Mesendoderm (in vitro differentiated cells): ENCODE measurements around the gene CD46.

Experiments
- DNase-seq: peaks from one replicate; pipeline ENCODE4 v3.0.0; 2013
- H2AK5ac ChIP-seq: 2 replicates; pipeline ENCODE4 v1.6.1; 2013; ENCODE audit warnings: low read length, inconsistent platforms
- H2BK120ac ChIP-seq: 2 replicates; pipeline ENCODE4 v1.6.1; 2013; ENCODE audit warnings: low read depth, mild to moderate bottlenecking, low read length, moderate library complexity, mixed read lengths
- H2BK15ac ChIP-seq: replicated peaks from 2 replicates; pipeline ENCODE4 v1.6.1; 2013; ENCODE audit warnings: low read depth, mild to moderate bottlenecking, moderate library complexity
- H2BK5ac ChIP-seq: 2 replicates; pipeline ENCODE4 v1.6.1; 2013; ENCODE audit warnings: low read length, inconsistent platforms
- H3K18ac ChIP-seq: 2 replicates; pipeline ENCODE4 v1.6.1; 2013; ENCODE audit warnings: mild to moderate bottlenecking, low read length, mixed read lengths
- H3K23ac ChIP-seq: one replicate; pipeline ENCODE4 v1.6.1; 2013; ENCODE audit warnings: low read length
- H3K27ac ChIP-seq: 2 replicates; pipeline ENCODE4 v1.5.1; 2013; ENCODE audit warnings: low read depth, mild to moderate bottlenecking, inconsistent platforms, low read length, moderate library complexity
- H3K27me3 ChIP-seq: 2 replicates; pipeline ENCODE4 v1.6.1; 2013; ENCODE audit warnings: low read length, control low read depth, mild to moderate bottlenecking, inconsistent platforms; ENCODE audit not compliant: insufficient read depth, poor library complexity
- H3K36me3 ChIP-seq: 2 replicates; pipeline ENCODE4 v1.6.1; 2013; ENCODE audit warnings: low read length, inconsistent platforms; ENCODE audit not compliant: control insufficient read depth, insufficient read depth
- H3K4ac ChIP-seq: one replicate; pipeline ENCODE4 v1.6.1; 2013; ENCODE audit warnings: low read depth, mild to moderate bottlenecking, low read length, moderate library complexity
- H3K4me1 ChIP-seq: 2 replicates; pipeline ENCODE4 v1.6.1; 2013; ENCODE audit warnings: low read depth, low read length, inconsistent platforms; ENCODE audit not compliant: control insufficient read depth
- H3K4me2 ChIP-seq: 2 replicates; pipeline ENCODE4 v1.6.1; 2013; ENCODE audit warnings: low read length
- H3K4me3 ChIP-seq: 2 replicates; pipeline ENCODE4 v1.5.1; 2013; ENCODE audit warnings: mild to moderate bottlenecking, low read length
- H3K56ac ChIP-seq: one replicate; pipeline ENCODE4 v1.6.1; 2013; ENCODE audit warnings: low read length
- H3K79me1 ChIP-seq: 2 replicates; pipeline ENCODE4 v1.6.1; 2013; ENCODE audit warnings: low read length, inconsistent platforms
- H3K79me2 ChIP-seq: 2 replicates; pipeline ENCODE4 v1.6.1; 2013; ENCODE audit warnings: mild to moderate bottlenecking, low read length; ENCODE audit not compliant: control insufficient read depth, insufficient read depth
- H3K9ac ChIP-seq: 2 replicates; pipeline ENCODE4 v1.6.1; 2013; ENCODE audit warnings: low read length, inconsistent platforms
- H4K5ac ChIP-seq: one replicate; pipeline ENCODE4 v1.6.1; 2013; ENCODE audit warnings: low read length
- H4K8ac ChIP-seq: one replicate; pipeline ENCODE4 v1.6.1; 2013; ENCODE audit warnings: low read depth, mild to moderate bottlenecking, control low read depth, low read length, moderate library complexity
- WGBS: extraction: QIAGEN DNeasy Blood & Tissue Kit; methylation state at CpG from one replicate; pipeline ENCODE4 v1.1.7; 2013; ENCODE audit warnings: low lambda C conversion rate, missing lambda C conversion rate; ENCODE audit not compliant: insufficient coverage; ENCODE audit errors: extremely low coverage; 5-methylcytosine and 5-hydroxymethylcytosine counted together

The CD46 gene

DNA sequence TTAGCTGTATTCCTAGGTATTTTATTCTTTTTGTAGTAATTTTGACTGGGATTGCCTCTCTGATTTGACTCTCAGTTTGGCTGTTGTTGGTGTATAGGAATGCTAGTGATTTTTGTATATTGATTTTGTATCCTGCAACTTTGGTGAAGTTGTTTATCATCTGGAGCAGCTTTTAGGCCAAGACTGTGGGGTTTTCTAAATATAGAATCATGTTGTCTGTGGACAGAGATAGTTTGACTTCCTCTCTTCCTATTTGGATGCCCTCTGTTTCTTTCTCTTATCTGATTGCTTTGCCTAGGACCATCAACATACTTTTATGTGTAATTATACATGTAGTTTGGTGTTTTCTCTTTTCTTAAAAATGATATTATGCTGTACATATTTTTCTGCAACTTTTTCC is 27.2 kb downstream of the CD46 start:
- no peak overlapping the region for H3K4ac ChIP-seq
- DNase-seq = no peak

DNA sequence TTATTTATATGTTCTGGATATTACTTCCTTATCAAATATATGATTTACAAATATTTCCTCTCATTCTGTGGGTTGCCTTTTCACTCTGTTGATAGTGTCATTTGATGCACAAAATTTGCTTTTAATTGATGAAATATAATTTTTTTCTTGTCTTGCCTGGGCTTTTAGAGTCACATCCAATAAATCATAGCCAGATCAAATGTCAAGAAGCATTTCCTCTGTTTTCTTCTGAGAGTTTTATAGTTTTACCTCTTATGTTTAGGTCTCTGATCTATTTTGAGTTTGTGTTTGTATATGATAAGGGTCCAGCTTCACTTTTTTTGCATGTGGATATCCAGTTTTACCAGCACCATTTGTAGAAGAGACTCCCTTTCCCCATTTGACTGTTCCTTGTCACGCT is 29.5 kb downstream of the CD46 start:
- H2BK15ac ChIP-seq = no peak overlapping the region
- no peak for DNase-seq
- no peak overlapping the region for H2BK120ac ChIP-seq
- H2BK5ac ChIP-seq = no peak overlapping the region
- peaks cover 2% of the 10 kb centered on the region for H3K79me1 ChIP-seq
- no peak overlapping the region for H3K23ac ChIP-seq
- H3K27ac ChIP-seq = no peak overlapping the region
- H3K18ac ChIP-seq = no peak overlapping the region
- no CpG with 5 or more reads among the region's 1 CpG for WGBS
- H3K4ac ChIP-seq = no peak overlapping the region
- no peak overlapping the region for H3K56ac ChIP-seq
- peaks cover 6% of the 10 kb centered on the region for H3K79me2 ChIP-seq
- no peak overlapping the region for H2AK5ac ChIP-seq
- no peak overlapping the region for H3K4me2 ChIP-seq
- no peak overlapping the region for H3K4me3 ChIP-seq
- H3K27me3 ChIP-seq = no peaks in the 10 kb centered on the region
- no peaks in the 10 kb centered on the region for H3K4me1 ChIP-seq
- H4K5ac ChIP-seq = no peak overlapping the region
- no peak overlapping the region for H4K8ac ChIP-seq
- H3K9ac ChIP-seq = no peak overlapping the region
- H3K36me3 ChIP-seq = peaks cover 2% of the 10 kb centered on the region

More for the DNA sequence above, 27.2 kb downstream of the CD46 start:
- no peak overlapping the region for H2AK5ac ChIP-seq
- H3K4me1 ChIP-seq = no peaks in the 10 kb centered on the region
- H3K27me3 ChIP-seq = no peaks in the 10 kb centered on the region
- no peak overlapping the region for H2BK15ac ChIP-seq
- H3K79me1 ChIP-seq = peaks cover 3% of the 10 kb centered on the region
- H3K23ac ChIP-seq = no peak overlapping the region
- no peak overlapping the region for H3K18ac ChIP-seq
- peaks cover 1% of the 10 kb centered on the region for H3K36me3 ChIP-seq
- H3K79me2 ChIP-seq = peaks cover 6% of the 10 kb centered on the region
- H3K56ac ChIP-seq = no peak overlapping the region
- no peak overlapping the region for H3K9ac ChIP-seq
- no peak overlapping the region for H3K4me3 ChIP-seq
- H4K5ac ChIP-seq = no peak overlapping the region
- H4K8ac ChIP-seq = no peak overlapping the region
- no peak overlapping the region for H2BK120ac ChIP-seq
- H3K4me2 ChIP-seq = no peak overlapping the region
- H2BK5ac ChIP-seq = no peak overlapping the region
- H3K27ac ChIP-seq = no peak overlapping the region

DNA sequence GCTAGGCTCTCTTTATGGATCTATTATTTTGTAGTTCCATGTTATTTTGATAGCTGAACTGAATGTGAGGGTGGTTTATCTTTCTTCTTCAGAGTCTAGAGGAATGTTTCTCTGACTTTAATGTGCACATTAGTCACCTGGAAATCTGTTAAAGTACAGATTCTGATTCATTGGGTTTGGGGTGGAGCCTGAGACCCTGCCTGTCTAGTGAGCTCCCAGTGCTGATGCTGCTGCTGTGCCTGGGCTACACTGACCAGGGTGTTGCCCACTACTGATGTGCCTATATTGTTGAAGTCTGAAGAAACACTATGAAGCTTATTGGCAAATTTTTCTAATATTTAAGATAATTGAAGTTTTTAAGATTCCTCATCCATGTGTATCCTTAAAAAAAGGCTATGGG is 35.9 kb downstream of the CD46 start:
- Histone ChIP-seq H3K4me3 (no peak overlapping the region), H4K5ac (no peak overlapping the region), H4K8ac (no peak overlapping the region), H3K27ac (no peak overlapping the region), H3K4me2 (no peak overlapping the region), H3K9ac (no peak overlapping the region), H2BK15ac (no peak overlapping the region), H3K27me3 (no peaks in the 10 kb centered on the region), H3K79me1 (no peaks in the 10 kb centered on the region), H3K23ac (no peak overlapping the region), H3K79me2 (no peaks in the 10 kb centered on the region), H3K36me3 (peaks cover 2% of the 10 kb centered on the region), H3K4ac (no peak overlapping the region), H3K56ac (no peak overlapping the region), H3K4me1 (no peaks in the 10 kb centered on the region), H3K18ac (no peak overlapping the region), H2AK5ac (no peak overlapping the region), H2BK120ac (no peak overlapping the region), H2BK5ac (no peak overlapping the region)
- DNase-seq = no peak

GRCh38 chr1:207789386-207789785 is 37.5 kb downstream of the CD46 start:
- Histone ChIP-seq H3K4ac (no peak overlapping the region), H3K9ac (no peak overlapping the region), H3K27me3 (no peaks in the 10 kb centered on the region), H2BK15ac (no peak overlapping the region), H3K56ac (no peak overlapping the region), H3K23ac (no peak overlapping the region), H3K4me2 (no peak overlapping the region), H2AK5ac (no peak overlapping the region), H3K79me1 (no peaks in the 10 kb centered on the region), H3K27ac (no peak overlapping the region), H2BK5ac (no peak overlapping the region), H4K5ac (no peak overlapping the region), H2BK120ac (no peak overlapping the region), H3K79me2 (no peaks in the 10 kb centered on the region), H3K4me1 (no peaks in the 10 kb centered on the region), H3K4me3 (no peak overlapping the region), H3K18ac (no peak overlapping the region), H4K8ac (no peak overlapping the region), H3K36me3 (peaks cover 2% of the 10 kb centered on the region)
- no CpG with 5 or more reads among the region's 4 CpGs for WGBS
- no peak for DNase-seq

GRCh38 chr1:207789792-207790787 is 38.2 kb downstream of the CD46 start:
- no peaks in the 10 kb centered on the region for H3K36me3 ChIP-seq
- no peak overlapping the region for H3K9ac ChIP-seq
- H3K27ac ChIP-seq = no peak overlapping the region

DNA sequence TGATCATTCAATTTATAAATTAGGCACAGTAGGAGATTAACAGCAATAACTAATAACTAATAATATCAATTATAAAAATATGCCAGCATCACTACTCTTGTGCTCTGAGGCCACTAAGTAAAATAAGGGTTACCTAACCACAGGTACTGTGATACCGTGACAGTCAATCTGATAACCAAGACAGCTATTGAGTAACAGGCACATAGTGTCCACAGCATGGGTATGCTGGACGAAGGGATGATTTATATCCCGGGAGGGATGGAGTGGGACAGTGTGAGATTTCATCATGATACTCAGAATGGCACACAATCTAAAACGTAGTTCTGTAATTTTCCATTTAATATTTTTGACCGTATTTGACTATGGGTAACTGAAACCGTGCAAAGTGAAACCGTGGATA is 39.4 kb downstream of the CD46 start:
- H3K79me1 ChIP-seq = no peaks in the 10 kb centered on the region
- H3K27ac ChIP-seq = no peak overlapping the region
- no peak overlapping the region for H2BK120ac ChIP-seq
- no peak for DNase-seq
- no CpG with 5 or more reads among the region's 7 CpGs for WGBS
- H3K56ac ChIP-seq = no peak overlapping the region
- no peak overlapping the region for H4K5ac ChIP-seq
- H3K4me1 ChIP-seq = no peaks in the 10 kb centered on the region
- H2BK15ac ChIP-seq = no peak overlapping the region
- H3K4me3 ChIP-seq = no peak overlapping the region
- no peaks in the 10 kb centered on the region for H3K36me3 ChIP-seq
- H4K8ac ChIP-seq = no peak overlapping the region
- no peaks in the 10 kb centered on the region for H3K79me2 ChIP-seq
- no peak overlapping the region for H3K4ac ChIP-seq
- H3K9ac ChIP-seq = no peak overlapping the region
- no peak overlapping the region for H3K23ac ChIP-seq
- no peak overlapping the region for H2BK5ac ChIP-seq
- H2AK5ac ChIP-seq = no peak overlapping the region
- no peak overlapping the region for H3K4me2 ChIP-seq
- H3K27me3 ChIP-seq = no peaks in the 10 kb centered on the region
- H3K18ac ChIP-seq = no peak overlapping the region

More at GRCh38 chr1:207789792-207790787, 38.2 kb downstream of the CD46 start:
- H4K8ac ChIP-seq = no peak overlapping the region
- no peak overlapping the region for H3K4me3 ChIP-seq
- no peak overlapping the region for H3K4me2 ChIP-seq
- no peak overlapping the region for H3K18ac ChIP-seq
- H3K79me1 ChIP-seq = no peaks in the 10 kb centered on the region
- H3K4ac ChIP-seq = no peak overlapping the region
- no peak for DNase-seq
- no peak overlapping the region for H2BK5ac ChIP-seq
- no peak overlapping the region for H2AK5ac ChIP-seq
- no peak overlapping the region for H4K5ac ChIP-seq
- WGBS = no CpG with 5 or more reads among the region's 8 CpGs
- no peak overlapping the region for H3K23ac ChIP-seq
- H3K56ac ChIP-seq = no peak overlapping the region
- H3K79me2 ChIP-seq = no peaks in the 10 kb centered on the region
- no peak overlapping the region for H2BK15ac ChIP-seq
- no peaks in the 10 kb centered on the region for H3K27me3 ChIP-seq
- H2BK120ac ChIP-seq = no peak overlapping the region
- no peaks in the 10 kb centered on the region for H3K4me1 ChIP-seq
